C1 segment of cervical spinal cord (tissue), 14 donors: ENCODE results near the gene NEDD4L.
"Not testable (repeated sequence)": the region's sequence is repeated elsewhere in the genome, so short reads cannot be mapped to it uniquely, and the experiment has no call there.

Experiments used
- DNase-seq, 14 donors: peaks; one replicate each; lab custom pipeline; 2025; lab: John Stamatoyannopoulos, UW

NEDD4L gene

DNA sequence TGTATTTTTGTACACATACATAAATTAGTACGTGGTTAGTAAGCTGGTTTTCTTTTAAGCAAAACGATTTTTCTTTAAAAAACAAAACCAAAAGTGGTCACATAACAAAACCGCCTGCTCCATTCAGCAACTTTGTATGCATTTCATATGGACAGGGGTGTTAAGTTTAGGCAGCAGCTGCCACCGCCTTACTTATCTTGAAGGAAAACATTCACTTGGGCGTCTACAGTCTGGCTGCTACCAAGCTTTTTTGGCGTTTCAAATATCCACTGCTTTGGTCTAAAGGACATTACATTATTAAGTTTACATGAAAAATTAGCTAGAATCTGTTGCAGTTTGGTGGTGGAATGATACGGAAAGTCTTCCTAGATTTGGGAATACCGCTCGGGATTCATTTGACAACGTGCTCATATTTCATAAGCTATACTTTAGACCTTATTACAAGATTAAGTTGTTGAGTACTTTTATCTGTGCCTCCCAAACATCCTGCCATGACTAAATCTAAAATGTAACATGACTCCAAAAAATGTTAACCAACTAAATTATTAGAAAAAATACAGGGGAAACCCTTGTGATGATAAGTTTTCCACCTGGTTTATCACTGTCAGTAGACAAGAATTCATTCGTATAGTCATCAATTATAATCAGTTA, 214.8 kb downstream of the NEDD4L start:
- no peak for DNase-seq

DNA sequence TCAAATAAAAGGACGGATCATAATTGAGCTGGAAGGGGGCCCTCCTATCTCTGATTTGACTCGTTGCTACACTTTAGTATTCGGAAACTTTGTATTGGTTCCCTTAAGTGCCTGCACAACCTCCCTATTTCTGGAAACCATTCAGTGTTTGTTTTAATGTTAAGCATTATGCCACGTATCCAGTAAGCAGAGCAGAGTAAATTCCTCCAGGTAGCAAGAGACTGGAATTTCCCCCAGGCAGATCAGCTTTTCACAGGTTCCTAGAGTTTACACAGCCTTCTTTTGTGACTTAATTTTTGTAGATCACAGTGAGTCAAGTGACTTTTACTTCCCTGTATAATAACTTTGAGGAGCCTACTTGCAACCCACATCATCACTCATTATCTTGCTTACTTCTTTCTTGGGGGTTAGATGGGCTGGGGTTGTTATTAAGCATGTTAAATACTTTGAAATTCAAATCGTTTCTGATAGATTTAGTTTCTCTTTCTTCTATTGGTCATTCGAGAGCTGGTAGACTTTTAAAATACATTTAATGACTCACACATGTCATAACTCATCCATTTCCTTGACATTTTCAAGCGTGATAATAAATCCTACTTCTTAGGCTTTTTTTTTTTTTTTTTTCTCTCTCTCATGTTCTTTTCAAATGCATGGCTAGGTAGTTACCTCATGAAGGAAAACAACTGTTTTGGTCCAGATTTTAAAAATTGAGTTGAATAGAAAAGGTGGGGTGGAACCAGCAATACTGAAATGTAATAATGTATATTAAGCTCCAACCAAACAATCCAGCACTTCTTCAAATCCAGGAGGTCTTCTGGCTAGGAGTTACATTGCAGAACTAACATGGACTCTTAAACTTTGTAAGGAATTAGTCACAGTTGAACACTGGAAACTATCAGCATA, 219.3 kb downstream of the NEDD4L start:
- DNase-seq, result no peak

DNA sequence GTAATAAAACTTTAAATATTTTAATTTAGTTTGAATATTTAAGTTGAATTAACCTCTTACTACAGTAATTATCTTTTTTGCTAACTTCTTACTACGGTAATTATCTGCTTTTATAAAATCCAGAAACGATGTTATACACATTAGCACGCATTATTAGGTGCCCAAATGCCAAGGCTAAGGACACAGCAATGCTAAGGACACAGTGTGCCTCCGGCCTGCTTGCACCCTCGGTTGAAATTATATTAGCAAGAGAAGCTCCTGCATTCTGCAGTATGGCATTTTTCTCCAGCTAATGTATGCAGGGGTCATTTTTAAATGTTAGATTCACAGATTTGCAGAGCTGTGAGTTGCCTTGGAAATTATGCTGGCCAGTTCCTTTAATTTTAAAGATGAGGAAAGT, 220.0 kb downstream of the NEDD4L start:
- DNase-seq, result no peak

DNA sequence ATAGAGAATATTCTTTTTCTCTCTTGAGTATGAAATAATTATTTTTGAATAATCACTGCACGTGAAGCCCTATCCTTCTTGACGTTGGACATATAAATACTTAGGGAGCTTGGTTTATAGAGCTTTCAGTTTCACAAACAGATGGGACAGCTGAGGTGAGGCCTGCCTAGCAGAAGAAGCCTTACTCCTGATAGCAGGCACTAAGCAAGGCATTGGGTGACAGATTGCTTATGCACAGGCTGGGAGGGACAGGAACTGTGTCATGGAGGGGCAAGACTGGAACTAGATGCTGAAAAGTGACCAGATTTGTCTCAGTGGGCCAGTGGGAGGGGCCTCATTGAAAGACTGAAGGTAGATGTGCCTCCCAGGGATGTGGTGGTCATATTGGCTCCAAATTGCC, 220.8 kb downstream of the NEDD4L start:
- DNase-seq, result peak in 1 of 14 donors; percentile 52

- not testable (repeated sequence) for DNase-seq
Measured at GRCh38 chr18:58265489-58265888, 221.5 kb downstream of the NEDD4L start.

DNA sequence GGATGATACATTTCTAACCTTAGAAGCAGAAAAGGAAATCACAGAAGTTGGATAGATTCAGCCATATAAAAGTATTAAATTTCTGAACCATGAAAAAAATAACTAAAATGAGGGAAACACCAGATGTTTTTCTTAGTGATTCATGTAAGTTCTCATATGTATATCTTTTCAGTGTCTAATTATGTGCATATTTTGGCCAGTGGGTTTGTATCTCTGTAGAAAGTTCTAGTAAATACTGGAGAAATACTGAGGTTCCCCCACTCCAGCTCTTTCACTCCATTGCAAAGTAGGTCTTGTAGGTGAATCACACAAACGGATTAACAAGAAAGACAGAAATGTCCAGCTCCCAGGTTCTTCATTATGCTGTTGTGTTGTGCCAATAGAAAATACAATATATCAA, 222.3 kb downstream of the NEDD4L start:
- no peak for DNase-seq

DNA sequence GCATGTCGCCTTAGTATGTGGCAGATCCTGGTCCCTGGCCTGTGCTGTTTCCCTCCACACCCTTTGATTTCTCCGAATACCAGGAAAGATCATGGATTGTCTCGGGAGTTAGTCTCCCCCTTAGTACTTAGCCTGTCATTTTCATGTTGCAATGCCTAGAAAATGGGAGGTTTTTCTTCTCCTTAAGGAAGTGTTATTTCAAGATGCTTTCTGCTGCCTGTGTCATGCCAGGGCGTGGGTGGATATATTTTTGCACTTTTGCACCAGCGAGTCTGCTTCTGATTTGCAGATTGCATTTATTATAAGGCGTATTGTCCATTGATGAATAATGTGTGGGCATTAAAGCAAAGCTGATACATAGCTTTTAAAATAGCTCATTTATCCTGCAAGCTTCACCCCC, 223.5 kb downstream of the NEDD4L start:
- DNase-seq, result no peak

DNA sequence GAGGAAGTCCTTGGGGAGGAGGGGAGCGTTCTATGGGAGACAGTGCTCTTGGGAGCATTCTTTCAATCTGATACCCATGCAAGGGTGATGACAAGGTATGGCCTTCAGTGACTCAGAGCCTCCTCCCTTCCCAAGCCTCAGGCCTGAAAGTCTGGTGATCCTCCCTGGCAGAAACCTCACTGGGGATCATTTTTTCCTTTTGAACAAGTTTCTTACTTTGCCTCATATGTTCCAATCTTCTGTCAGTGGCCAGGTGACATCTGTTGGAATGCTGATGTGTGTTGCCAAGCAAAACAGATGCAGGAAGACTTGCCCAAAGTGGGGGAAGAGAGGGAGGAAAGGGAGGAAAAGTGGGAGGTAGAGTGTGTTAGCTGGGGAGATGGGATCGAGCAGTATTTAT, 224.8 kb downstream of the NEDD4L start:
- DNase-seq, result no peak

DNA sequence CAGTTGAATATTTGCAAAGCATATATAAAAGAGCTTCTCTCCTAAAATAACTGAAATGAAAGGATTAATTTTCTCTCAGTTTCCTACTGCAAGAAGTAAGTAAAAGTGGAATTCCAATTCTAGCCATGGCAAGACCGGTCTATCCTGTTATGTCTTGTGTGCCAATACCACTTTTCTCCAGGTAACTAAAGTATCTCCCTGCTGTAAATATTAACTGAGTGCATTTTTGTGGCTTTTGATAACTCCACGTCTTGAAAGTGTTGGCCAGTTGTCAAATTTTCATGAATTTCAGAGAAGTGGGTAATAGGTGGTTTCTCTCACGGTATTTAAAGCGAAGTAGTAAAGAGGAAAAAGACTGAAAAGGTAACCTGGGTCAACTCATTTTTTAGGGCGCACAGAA, 225.9 kb downstream of the NEDD4L start:
- no peak for DNase-seq

DNA sequence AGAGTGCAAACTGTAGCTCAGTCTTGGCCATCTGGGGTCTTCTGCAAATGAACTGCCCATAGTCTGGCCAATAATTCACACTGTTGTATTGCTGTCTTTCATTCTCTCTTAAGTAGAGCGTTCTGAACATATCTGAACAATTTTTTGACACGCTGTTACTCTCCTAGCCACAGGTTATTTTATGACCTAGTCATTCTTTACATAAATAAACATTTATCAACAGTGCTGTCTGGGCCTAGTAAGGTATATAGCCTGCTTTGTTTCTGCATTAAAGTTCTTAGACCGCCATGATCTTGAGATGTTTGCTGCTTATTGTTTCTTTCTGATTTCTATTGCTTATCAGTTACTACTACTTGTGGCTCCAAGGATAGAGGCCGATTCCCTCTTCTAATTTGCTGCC, 226.4 kb downstream of the NEDD4L start:
- DNase-seq, result no peak

DNA sequence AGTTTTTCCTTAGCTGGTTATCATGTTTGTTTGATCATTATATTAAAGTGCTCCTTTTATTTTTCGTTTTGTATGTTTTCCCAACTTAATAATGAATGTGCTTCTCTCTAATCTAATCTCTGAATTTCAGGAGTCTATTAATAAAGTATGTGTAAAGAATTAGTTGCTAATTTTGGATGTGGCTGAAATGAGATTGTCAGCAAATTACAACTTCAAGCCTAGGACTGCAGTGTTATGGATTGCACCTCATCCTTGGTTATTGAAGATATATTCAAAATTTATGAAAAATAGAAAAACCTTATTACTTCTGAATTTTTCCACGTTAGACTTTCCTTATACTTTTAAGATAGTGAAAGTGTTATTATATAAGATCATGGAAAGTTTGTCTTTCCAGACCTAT, 227.7 kb downstream of the NEDD4L start:
- no peak for DNase-seq

GRCh38 chr18:58272209-58272608, 228.2 kb downstream of the NEDD4L start:
- DNase-seq, result no peak

DNA sequence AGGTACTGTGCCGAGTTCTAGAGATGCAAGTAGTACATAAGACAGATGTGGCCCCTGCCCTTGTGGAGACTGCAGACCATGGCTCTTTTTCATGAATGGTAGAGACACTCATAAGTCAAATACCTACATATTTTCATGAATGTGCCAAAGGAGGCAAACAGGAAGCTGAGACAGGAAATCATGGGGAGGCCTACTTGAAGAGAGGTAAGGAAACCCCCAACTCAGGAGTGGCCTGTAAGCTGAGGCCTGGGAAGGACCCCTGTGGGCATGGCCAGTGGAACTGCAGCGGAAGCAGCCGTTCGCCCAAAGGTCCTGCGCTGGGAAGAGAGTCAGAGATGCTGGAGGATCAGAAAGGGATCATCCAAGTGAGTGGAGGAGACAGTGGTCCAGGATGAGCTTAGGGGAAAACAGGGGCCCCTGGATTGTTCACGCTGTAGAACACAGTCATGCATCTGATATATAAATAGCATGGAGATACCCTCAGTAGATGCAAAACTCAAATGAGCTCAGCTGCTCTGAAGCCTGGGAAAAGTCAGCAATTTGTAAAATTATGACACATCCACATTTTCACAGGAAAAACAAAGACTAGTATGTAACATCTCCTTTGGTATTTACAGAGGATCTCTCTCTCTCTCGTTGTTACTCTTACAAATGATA, 228.9 kb downstream of the NEDD4L start:
- no peak for DNase-seq

DNA sequence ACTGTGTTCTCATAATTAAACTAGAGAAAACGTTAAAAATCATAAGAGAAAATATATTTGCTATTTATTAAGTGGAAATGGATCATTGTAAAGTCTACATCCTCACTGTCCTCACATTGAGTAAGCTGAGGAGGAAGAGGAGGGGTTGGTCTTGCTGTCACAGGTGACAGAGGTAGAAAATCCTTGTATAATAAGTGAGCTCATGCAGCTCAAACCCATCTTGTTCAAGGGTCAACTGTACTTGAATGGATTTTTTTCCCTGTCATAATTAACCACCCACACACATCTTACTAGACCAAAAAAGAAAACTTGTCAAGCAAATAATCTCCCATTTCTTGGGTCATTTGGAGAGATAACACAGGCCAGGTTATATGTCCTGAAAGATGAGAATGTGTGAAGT, 231.2 kb downstream of the NEDD4L start:
- DNase-seq, result no peak

GRCh38 chr18:58276789-58277739, 233.0 kb downstream of the NEDD4L start:
- DNase-seq, result peak in 1 of 14 donors; percentile 29

DNA sequence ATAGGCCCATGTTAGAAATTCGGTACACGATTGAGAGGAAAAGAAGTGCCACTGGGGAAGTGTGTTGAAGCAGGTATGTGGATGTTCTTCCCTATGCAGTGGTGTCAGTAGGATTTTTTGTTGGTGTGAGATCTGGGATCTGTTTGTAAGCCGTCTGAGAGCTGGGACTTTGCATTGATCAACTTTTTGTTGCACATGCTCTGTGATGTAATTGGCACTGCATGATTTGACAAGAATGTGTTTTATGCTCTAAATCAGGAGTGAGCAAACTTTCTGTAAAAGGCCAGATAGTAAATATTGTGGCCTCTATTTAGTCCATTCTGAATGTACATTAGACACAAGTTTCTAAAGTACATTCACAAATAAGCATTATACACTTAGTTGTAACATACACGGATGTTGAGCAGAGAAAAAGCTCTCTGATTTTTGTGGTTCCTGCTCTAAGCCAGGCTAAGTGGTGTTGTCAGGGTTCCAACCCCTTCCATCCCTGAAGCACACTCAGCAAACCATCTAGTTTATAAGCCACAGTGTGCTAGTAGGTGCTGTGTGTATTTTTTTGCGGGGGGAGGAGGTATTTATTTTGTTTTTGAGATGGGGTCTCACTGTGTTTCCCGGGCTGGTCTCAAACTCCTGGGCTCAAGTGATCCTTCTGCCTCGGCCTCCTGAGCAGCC, 235.6 kb downstream of the NEDD4L start:
- no peak for DNase-seq

DNA sequence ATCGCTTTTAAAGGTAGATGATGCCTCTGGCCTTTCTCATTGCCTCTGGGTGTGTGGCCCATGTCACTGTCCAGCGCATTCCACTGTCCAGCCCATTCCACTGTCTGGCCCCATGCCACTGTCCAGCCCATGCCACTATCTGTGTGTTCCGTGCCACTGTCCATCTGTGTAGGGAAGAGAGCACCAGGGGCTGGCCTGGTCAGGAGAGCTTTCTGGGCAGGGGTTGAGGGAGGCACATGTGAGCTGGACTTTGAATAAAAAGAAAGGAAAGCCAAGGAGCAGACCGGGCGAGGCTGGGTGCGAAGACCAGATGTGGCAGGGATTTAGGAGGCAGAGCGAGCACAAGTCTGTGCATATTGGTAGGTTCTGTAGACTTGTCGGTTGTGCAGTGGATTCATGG, 236.2 kb downstream of the NEDD4L start:
- no peak for DNase-seq

DNA sequence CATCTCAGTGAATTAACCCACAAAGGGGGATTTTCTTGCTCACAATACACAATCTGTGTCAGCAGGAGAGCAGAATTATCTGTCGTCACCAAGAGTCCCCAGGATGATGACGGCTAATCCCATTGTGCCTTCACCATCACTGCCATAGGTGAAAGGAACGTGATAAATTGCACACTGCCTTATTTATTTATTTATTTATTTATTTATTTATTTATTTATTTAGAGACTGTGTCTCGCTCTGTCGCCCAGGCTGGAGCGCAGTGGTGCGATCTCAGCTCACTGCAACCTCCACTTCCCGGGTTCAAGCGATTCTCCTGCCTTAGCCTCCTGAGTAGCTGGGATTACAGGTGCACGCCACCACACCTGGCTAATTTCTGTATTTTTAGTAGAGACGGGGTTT, 238.8 kb downstream of the NEDD4L start:
- not testable (repeated sequence) for DNase-seq

- DNase-seq, result no peak
Measured at GRCh38 chr18:58284699-58285448, 240.8 kb downstream of the NEDD4L start.
